ENCODE measurements around the gene HPSE2. TPM values are rescaled to one million over a fixed set of nuclear protein-coding genes. Genes with fewer than 3 reads are reported as not detected.

Gene HPSE2
- total and polyA plus RNA-seq, 7 donors = under 0.01 to 11.8 (median 4.8) TPM

DNA sequence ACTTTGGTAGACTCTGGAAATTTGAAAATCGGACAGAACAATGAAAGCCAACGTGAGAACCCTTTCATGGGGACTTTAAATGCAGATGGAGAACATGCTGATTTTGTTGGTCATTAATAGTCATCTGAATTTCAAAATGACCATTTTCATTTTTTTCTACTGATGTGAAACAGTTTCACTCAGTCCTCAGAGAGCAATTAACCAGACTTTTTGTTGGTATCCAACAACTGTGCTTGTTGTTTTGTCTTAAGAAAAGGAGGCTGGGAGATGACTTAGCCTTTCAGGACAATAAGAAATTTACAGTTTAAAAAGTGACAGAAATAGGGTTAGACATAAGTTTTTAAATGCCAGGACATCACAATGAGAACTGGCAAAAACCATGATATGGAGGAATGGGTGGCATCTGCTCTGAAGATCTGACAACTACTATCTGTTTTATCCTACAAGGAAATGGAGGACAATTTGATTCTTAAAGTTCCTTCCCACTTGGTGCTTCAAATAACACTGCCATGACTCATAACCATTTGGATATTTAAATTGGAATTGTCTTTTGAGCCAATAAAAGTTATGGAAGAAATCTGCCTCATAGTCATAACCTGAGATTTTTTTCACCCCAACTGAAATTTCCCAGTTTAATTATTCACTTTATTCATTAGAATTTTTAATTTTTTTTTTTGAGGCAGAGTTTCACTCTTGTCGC, 701.8 kb downstream of the HPSE2 start:
- H3K27ac ChIP-seq = no peak overlapping the region
- intact Hi-C loops (cut with DNase I) = no loop called here
- 91 to 94% methylated on average over 3 of the region's 3 CpGs for WGBS, 2 donors
- no peaks in the 10 kb centered on the region for H3K27me3 ChIP-seq
- peaks cover 0 to 17% (median 12%) of the 10 kb centered on the region in 4 donors for H3K4me1 ChIP-seq
- DNase-seq = no peak
- H3K36me3 ChIP-seq = no peaks in the 10 kb centered on the region
- no peaks in the 10 kb centered on the region for H3K9me3 ChIP-seq
- TF ChIP-seq, protein P1, sequence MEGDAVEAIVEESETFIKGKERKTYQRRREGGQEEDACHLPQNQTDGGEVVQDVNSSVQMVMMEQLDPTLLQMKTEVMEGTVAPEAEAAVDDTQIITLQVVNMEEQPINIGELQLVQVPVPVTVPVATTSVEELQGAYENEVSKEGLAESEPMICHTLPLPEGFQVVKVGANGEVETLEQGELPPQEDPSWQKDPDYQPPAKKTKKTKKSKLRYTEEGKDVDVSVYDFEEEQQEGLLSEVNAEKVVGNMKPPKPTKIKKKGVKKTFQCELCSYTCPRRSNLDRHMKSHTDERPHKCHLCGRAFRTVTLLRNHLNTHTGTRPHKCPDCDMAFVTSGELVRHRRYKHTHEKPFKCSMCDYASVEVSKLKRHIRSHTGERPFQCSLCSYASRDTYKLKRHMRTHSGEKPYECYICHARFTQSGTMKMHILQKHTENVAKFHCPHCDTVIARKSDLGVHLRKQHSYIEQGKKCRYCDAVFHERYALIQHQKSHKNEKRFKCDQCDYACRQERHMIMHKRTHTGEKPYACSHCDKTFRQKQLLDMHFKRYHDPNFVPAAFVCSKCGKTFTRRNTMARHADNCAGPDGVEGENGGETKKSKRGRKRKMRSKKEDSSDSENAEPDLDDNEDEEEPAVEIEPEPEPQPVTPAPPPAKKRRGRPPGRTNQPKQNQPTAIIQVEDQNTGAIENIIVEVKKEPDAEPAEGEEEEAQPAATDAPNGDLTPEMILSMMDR (IDR thresholded peaks at IDR 0.05) = no peak
- TF ChIP-seq POLR2A (IDR thresholded peaks at IDR 0.05) (no peak), POLR2AphosphoS5 (IDR thresholded peaks at IDR 0.05) (no peak), EP300 (IDR thresholded peaks at IDR 0.05) (no peak)
- H3K4me3 ChIP-seq = no peak overlapping the region

DNA sequence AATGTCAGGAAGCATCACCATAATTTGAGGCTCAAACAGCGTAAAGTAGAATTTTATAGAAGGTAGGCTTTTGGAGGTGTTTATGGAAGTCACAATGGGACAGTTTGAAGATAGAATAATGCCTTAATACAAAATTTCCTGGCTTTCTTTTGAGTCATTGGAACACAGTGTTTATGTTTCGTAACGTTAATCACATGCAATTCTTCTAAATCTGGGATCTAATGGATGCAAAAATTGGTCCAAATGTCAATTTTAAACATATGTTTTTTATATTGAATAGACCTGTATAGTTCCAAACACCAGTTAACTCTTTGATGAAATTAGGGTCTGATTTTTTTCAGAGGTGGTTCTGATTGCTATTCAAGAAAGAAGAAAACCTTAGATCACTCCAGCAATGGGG, 702.4 kb downstream of the HPSE2 start:
- 64% methylated on average over 3 of the region's 3 CpGs for WGBS, 2 donors
- TF ChIP-seq EP300 (IDR thresholded peaks at IDR 0.05) (no peak), POLR2A (IDR thresholded peaks at IDR 0.05) (no peak), POLR2AphosphoS5 (IDR thresholded peaks at IDR 0.05) (no peak)
- TF ChIP-seq, protein P1 (IDR thresholded peaks at IDR 0.05) = no peak
- Histone ChIP-seq H3K4me1 (peaks cover 0 to 18% (median 13%) of the 10 kb centered on the region in 4 donors), H3K4me3 (no peak overlapping the region), H3K27me3 (no peaks in the 10 kb centered on the region), H3K27ac (no peak overlapping the region), H3K9me3 (no peaks in the 10 kb centered on the region), H3K36me3 (no peaks in the 10 kb centered on the region)
- DNase-seq = no peak
- intact Hi-C loops (cut with DNase I) = no loop called here

GRCh38 chr10:98528805-98529183, 706.9 kb downstream of the HPSE2 start:
- intact Hi-C loops (cut with DNase I) = no loop called here
- Histone ChIP-seq H3K4me1 (peaks cover 0 to 24% (median 7%) of the 10 kb centered on the region in 4 donors), H3K27me3 (no peaks in the 10 kb centered on the region), H3K36me3 (no peaks in the 10 kb centered on the region), H3K4me3 (no peak overlapping the region), H3K9me3 (no peaks in the 10 kb centered on the region), H3K27ac (no peak overlapping the region)
- no peak for DNase-seq
- TF ChIP-seq, protein P1 (IDR thresholded peaks at IDR 0.05) = no peak
- TF ChIP-seq POLR2AphosphoS5 (IDR thresholded peaks at IDR 0.05) = no peak
- TF ChIP-seq EP300 (IDR thresholded peaks at IDR 0.05) = no peak
- no peak for TF ChIP-seq POLR2A (IDR thresholded peaks at IDR 0.05)
- WGBS, 2 donors = 94 to 95% methylated on average over 9 of the region's 9 CpGs

- no peaks in the 10 kb centered on the region for H3K27me3 ChIP-seq
- no peak overlapping the region for H3K27ac ChIP-seq
- TF ChIP-seq EP300 (IDR thresholded peaks at IDR 0.05) = no peak
- TF ChIP-seq, protein P1 (IDR thresholded peaks at IDR 0.05) = no peak
- TF ChIP-seq POLR2AphosphoS5 (IDR thresholded peaks at IDR 0.05) = no peak
- no peak overlapping the region for H3K4me3 ChIP-seq
- no peak for DNase-seq
- intact Hi-C loops (cut with DNase I) = no loop called here
- no peaks in the 10 kb centered on the region for H3K36me3 ChIP-seq
- 69 to 79% methylated on average over 8 of the region's 8 CpGs for WGBS, 2 donors
- no peaks in the 10 kb centered on the region for H3K9me3 ChIP-seq
- H3K4me1 ChIP-seq = peaks cover 0 to 29% (median 7%) of the 10 kb centered on the region in 4 donors
These were observed 707.4 kb downstream of the HPSE2 start for GRCh38 chr10:98528166-98528804.

Measured in sigmoid colon (tissue), 7 donors.